ENCODE measurements around the gene NT5M.

Gene NT5M

DNA sequence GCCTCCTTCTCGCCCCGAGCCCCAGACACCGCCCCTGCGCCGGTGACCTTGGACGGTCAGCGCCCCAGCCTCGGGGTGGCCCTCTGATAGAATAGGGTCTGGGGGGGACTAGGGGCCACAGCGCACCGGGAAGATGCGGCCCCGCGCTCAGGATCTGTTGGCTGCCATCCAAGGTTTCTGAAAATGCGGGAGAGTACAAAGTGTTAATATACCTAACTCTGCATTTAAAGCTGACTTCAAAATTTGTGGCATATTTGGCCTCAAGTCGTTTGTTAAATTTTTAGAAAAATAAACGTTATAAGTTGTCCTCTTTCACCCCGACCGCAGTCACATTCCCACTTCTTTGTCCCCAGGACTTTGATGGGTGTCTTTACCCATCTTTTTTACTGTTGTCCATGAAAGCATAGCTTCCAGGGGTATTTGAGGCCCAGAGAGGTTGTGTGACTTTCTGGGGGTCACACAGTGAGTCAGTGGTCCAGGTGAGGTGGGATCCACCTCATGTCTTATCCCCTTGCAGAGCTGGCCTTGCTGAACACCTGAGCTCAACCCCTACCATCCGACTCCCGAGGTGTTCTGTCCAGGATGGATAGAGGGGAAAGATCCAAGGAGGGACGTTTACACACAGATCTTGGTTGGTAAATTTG is 796 bp downstream of the NT5M start:
- no peak for FAIRE-seq

DNA sequence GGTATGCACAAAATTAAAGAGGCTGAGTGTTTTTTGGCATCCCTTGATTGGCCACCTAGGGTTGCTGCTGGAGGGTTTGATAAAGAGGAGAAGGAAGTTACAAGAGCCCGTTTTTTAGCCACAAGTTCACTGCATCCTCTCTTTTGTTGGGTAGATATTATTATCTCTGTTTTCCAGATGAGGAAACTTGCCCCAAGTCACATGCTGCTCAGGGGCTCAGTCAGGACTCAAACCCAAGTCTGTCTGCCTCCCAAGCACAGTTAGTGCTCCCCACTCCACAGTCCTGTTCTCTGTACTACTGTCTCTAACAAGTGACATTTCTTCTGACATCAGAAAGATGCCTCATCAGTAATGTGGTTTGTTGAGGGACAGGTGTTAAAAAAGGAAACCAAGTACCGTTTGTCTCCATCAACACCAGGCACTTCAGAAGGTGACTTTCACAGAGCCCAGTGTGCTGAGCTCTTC is 1.4 kb downstream of the NT5M start:
- FAIRE-seq: no peak

DNA sequence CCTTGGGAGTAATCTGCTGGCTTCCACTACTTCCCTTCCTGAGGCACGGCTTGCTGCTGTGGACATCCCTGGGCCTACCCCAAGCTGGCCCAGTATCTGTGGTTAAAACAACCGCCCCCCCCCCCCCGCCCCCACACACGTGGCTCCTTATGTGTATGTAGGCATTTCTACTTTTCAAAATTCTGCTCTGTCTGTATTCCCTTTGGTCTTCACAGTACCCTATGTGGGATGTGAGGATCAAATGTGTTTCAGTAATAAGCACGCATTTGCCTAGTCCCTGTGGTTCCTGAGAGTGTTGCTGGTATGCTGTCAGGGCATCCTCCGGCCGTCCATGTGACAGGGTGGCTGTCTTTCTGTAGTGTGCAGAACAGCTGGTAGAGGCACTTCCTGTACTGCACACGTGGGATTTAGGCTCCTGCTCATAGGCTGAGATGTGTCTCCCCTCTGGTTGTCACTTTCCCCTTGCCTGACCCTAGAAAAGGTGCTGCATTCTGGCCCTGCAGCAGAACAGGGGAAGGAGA is 2.2 kb downstream of the NT5M start:
- FAIRE-seq: no peak

DNA sequence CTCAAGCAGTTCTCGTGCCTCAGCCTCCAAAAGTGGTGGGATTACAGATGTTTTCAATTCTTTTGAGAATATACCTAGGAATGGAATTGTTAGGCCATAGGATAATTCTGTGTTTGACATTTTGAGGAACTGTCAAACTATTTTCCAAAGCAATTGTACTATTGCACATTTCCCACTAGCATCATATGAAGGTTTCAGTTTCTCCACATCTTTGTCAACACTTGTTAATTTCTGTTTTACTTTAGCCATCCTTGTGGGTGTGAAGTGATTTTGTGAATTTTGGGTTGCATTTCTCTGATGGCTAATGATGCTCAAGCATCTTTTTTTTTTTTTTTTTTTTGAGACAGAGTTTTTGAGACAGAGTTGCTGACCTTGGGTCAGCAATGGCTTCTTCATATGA is 6.2 kb downstream of the NT5M start:
- no peak for FAIRE-seq

DNA sequence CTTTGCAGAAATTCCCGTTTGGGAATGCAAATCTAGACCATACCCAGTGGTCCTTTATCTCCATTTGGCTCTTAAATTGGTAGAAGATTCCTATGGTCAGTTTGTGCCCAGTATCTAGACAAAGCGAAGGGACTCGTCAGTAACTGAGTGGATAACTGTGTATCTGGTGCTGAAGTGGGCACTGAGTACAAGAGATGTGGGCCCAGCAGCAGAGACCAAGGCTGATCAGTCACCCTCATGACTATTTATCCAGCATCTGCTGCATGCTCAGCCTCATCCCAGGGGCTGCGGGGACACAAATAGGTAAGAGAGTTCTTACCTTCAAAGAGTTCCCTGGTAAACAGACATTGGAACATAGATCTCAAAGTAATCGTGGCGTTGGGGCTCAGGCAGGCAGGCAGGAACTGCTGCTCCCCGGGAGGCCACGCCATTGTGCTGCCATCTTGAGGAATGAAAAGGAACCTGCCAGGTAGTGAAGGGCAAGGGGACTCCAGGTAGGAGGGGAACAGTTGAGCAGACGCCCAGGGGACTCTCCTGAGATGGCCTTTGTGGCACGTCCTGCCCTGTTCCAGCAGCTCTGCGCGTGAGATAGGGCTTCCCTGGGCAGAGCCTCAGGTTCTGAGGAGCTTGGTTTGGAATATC is 10.3 kb downstream of the NT5M start:
- no peak for FAIRE-seq

DNA sequence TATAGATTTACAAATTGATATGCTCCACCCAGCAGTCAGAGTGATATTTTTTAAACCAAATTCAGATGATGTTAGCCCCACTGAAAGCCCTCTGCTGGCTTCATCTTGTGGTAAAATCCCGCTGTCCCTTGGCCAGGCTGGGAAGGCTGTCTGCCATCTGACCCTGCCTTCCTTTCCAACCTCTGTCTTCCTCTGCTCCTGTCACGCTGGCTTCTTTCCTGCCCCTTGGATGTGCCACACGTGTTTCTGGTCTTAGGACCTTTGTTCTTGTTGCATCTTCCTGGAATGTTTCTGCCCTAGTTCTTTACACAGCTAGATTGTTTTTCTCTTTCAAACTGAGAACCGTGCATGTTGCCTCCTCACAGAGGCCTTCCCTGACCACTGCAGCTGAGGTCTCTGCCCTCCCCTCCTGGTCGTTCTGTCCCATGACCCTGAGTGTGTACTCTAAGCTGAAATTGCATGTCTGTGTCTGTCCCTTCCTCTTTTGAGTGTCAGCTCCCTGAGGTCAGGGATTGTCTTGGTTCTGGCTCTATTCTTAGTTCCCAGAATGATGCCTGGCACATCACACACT is 11.4 kb downstream of the NT5M start:
- no peak for FAIRE-seq

DNA sequence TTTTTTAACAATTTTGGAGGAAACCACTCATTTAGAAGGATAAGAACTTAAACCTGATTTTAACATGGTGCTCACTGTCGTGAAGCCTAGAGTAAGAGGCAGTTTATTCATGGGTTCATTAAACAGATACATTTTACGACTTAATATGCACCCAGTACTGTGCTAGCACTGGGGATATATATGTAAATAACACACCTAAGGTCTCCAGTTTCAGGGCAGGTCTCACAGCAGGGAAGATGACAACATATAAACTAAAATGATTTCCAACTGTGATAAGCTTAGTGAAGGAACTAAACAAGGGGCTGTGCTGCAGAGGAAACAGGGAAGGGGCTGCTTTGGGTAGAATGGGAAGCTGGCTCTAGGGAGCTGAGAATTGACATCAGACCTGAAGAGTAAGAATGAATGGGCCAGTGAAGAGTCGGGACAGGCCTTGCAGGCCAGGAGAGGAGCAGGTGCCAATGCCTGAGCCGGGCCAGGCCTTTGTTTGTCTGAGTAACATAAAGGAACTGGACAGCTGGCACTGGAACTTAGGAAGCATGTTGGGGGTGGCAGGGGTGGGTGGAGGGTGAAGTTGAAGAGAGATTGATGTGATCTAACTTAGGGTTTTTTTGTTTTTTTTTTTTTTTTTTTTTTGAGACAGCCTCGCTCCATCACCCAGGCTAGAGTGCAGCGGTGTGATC is 12.1 kb downstream of the NT5M start:
- FAIRE-seq: no peak

DNA sequence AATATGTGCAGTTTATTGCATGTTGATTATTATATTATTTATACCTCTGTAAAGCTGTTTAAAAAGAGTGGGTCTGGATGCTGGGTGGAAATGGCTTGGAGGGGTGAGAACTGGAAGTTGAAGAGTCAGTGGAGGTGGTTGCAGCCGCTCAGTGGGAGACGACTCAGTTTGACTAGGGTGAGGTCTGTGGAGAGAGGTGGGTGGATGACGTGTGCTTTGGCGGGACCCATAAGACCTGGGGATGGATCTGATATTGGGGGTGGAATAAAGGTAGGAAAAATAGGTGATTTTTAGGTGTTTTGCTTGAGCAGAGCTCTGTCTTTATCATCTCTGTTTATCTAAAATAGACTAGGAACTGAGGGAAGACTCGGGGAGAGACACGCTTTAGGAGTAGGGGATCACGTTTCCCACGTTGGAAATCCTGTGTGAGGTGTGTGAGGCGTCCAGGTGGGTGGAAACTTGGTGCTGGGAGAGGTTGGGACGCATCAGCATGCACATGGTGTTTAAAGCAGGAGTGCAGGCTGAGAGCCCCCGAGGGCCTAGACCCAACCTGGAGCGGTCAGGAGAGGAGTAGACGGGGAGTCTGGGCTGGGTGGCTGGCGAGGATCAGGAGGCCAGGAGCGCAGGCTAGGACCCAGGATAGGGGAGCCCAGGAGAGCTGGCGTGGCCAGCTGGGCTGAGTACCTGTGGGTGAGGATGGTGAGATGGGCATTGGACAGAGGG is 17.2 kb downstream of the NT5M start:
- FAIRE-seq: no peak

DNA sequence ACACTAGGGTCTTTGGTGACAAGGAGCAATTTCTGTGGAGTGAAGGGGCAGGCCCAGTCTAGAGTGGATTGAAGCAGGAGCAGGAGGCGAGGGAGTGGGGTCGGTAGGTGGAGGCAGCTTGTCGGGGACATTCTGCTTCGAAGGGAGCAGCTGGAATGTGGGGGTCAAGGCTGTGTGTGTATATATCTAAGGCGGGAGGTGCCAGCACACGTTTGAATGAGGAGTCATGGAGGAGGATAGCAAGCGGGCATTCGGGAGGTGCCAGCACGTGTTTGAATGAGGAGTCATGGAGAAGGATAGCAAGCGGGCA is 17.7 kb downstream of the NT5M start:
- FAIRE-seq: no peak

DNA sequence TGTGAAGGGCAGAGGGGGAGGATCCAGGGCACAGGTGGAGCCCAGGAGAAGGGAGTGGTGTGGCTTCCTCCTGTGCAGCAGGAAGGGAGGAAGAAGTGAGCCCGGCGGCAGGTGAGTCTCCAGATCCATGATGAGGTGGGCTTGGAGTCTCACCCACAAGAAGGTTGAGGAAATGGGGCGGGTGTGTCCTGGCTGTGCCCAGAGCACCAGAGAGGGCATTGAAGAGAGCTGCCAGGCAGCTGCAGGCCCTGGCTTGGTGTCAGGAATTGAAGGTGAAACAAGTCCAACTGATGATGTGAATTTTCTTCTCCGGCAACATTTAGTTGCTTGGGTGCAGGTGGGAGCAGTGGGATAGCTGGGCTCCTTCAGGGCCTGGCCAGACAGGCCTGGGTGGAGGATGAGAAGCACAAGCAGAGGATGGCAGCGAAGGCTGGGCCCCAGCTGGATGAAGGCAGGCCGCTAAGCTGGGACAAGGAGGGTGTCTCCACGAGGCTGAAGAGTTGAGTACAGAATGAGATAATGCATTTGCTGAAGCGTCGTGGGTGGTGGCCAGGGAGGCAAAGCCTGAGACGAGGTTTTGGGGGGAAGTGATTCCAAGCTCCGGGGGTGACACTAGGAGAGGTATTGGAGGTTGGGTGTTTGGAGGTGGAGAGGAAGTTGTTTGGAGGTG is 18.3 kb downstream of the NT5M start:
- FAIRE-seq: no peak

DNA sequence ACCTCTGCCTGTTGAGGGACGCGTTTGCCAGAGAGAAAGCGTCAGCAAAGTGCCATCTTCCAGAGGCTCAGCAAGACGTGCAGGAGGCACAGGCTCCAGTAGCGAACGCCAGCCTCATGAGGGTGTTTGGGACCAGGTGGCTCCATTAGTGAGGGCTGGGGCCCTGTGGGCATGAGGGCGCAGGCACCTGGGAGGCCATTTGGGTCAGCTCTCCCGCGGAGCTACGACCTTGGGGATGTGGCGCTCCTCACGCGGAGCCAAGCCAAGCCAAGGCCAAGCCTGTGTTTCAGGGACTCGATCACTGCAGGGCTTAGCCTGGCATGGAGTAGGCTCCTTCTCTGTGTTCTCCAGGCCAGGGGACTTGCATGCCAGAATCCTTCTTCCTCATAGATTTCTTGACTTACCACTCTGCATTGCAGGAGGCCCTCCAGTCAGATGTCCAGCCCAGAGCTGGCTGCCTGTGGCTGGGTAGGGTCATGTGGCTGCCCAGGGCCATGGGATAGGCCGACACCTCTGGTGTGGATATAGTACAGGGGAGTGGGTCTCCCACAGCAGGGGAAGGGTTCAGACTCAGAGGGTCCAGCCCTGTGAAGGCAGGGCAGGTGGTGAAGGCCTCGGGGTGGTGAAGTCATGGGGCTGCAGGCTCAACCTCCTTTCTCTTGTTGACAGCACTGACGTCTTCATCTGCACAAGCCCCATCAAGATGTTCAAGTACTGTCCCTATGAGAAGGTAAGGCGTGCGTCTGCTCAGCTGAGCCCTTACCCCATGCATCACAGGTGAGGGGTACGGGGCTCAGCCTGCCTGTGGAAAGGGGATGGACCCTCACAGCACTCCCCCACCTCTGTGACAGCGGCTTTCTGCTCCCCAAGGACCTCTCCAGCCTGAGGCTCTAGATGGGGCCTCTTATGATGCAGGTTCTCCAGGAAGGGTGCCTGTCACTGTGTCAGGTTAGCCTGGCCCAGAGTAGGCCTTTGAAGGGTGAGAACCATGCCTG is 19.6 kb downstream of the NT5M start:
- no peak for FAIRE-seq

DNA sequence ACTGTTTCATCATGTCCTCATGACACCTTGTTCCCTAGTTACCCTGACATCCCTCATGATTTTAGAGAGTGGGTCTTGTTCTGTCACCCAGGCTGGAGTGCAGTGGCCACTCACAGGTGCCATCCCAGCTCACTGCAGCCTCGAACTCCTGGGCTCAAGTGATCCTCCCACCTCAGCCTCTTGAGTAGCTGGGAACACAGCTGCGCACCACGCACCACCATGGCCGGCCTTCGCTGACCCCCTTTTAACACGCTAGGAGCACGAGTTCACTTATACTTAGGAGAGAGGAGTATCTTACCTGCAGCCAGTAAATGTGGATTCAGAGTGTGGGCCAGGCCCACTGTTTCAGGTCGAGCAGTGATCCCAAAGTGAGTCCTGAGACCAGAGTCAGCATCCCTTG is 21.4 kb downstream of the NT5M start:
- FAIRE-seq: no peak

DNA sequence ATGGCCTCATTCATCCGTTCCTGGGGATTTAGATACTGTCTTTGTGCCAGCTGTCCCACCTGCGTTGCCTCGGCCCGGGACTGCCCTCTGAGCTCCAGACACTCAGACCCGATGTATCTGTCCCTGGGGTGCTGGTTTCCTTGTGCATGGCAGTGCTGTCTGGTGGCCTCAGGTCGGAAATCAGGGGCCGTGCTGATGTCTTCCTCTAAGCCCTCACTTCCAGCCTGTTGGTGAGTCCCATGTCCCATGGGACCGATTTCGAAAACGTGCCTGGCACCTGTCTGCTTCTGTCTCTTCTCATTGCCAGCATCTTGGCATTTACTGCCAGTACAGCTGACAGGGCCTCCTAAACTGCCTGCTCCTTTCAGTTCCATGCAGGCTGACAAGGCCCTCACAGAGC is 22.1 kb downstream of the NT5M start:
- FAIRE-seq: no peak

DNA sequence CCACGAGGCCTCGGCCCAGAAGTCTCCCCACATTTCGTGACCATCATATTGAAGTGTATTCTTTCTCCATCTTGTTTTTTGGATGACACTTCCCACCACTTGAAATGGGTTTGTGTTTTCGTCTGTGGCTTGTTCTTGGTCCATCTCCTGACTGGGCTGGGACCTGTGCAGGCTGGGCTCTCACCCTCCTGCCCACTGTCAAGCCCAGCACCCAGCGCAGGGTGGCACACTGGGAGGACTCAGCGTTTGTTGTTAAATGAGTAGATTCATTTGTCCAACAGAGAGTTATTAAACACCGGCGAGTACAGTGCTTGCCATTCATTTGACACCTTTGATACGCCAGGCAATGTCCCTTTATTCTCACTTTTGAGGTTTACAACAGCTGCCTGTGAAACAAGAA is 22.6 kb downstream of the NT5M start:
- FAIRE-seq: no peak

DNA sequence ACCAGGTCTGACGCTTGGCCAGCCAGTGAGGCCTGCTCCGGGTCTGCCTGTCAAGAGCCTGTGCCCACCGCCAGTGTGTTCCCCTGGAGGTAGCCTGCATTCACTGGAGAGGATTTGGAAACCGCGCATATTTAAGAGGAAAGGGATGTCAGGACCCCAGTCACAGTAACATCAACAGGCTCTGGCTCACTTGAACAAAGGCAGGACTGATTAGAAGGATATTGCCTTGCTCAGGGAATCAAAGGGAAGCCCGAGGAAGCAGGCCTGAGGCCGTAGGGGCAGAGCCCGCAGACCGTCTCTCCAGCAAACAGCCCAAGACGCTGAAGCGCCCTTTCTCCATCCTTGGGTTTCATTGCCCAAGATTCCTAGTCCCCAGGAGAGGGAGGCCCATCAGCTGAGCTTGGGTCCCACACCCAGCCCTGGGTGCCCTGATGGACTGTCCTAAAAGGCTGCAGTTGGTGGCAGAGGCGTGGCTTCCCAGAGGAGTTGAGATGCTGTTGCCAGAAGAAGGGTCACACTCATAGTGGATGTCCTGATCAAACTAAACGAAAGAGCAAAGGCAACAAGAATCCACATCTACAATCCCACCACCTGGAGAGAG is 23.2 kb downstream of the NT5M start:
- no peak for FAIRE-seq

DNA sequence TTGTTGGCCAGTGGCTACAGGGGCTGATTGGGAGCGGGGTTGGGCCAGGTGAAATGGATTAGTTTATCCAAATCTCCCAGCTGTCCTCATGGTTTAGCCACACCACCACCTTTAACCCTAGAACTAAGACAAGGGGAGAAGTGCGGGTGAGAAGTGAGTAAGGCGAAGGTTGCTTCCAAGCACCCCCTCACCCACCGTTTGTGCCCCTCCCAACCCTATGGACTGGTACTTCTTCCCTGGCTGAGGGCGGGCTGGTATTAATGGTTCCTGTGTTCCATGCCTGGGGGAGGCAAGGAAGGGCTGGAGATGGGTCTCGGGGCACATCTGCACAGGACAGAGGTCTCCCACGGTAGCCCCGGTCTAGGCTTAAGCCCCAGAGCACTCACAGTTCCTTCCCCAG is 25.1 kb downstream of the NT5M start:
- FAIRE-seq: no peak

DNA sequence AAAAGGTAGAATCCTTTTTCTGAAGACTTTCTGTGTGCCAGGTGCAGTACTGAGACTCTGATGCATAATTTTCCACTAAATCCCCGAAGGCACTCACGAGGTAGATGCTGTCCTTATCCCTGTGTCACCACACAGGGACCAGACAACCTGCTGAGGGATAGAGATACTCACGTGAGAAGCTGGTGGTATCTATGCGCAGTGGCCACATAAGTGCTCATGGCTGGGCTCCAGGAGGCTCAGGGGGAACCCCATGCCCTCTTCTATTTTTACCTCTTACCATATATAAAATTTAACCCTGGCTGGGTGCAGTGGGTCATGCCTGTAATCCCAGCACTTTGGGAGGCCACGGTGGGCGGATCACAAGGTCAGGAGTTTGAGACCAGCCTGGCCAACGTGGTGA is 38.3 kb downstream of the NT5M start:
- FAIRE-seq: no peak

DNA sequence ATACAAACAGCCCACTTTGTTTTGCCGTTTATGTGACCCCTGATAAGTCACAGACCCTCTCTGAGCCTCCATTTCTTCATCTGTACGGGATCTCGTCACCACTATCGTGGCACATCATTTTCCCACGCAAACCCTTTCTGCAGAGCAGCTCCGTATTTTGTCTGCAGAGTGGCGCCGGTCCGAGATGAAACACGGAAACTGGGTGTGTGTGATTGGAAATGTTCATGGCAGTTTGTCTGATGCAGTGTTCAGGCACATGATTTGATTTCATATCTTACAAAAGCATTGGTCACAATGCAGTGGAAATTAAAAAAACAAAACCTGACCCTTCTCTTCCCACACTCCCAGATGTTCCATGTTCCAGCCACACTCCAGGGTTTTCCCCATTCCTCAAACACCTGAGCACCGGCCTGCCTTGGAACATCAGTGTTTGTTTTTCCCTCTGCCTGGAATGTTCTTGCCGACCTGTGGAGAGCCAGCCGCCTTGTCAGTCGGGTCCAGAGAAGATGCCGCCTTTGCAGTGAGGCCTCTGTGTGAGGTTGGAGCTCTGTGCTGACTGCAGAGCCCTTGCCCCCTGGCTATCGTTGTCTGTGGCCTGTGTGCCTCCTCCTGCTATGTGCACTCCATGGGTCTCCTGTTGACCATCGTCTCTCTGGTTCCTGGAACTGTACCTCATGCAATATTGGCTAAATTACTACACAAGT is 39.2 kb downstream of the NT5M start:
- FAIRE-seq: no peak

DNA sequence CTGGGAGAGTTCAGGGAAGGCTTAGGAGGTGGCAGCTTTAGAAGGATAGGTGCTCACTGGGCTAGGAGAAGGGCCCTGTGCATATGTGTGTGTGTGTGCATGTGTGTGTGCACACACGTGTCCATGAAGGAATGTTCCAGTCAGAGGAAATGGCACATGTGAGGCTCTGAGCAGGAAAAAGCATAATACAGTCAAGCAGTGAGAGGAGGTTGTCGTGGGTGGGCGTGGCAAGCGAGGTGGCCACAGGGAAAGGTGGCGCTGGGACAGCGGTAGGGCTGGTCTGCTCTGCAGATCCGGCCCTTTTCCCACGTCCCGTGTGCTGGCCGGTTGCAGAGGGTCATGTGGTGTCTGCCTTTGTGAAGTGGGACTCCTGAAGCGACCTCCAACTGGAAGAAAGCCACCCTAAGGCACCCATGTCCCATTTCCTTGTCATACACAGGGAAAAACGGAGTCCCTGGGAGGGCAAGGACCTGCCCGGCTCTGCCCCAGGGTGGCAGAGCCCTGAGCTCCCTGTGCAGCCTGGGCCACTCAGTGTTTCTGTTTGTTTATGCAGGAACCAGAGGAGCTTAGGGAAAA is 40.1 kb downstream of the NT5M start:
- no peak for FAIRE-seq

DNA sequence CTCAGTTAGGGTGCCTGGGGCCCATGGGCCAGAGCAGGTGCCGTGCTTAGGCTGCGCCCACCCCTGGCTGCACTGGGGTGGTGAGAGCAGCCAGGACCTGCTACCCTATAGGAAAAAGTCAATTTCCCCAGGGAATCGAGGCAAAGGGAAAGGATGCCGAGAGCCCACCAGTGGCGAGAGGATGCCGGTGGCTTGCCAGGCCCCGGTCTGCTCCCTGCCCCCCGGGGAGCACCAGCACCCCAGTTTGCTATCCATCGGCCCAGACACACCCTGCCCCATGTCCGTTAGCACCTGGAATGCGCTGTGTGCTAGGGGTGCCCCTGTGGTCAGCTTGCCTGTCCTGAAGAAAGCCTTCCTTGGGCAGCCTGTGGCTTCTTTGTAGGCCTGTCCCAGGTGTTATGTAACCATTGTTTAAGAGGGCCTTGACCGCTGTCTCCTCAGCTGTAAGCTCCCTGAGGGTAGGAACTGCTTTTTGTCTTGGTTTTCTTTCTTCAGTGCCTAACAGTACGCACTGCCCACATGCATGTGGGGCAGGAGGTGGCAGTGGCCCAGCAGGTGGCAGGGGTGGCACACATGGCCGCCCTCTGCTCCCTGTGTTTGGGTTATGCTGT is 40.8 kb downstream of the NT5M start:
- FAIRE-seq: no peak

Measured in G401.6 (cell line).